Natural killer cell (primary cell): ENCODE data around the gene IFT172. TPM values are rescaled to one million over a fixed set of nuclear protein-coding genes. Genes with fewer than 3 reads are reported as not detected.

ENCODE experiments used
- ATAC-seq, 3 donors: fragments of 150-1000 bp in 2 of 3; fragments of 200-7000 bp in 1 of 3; cut with Tn5 transposase; 1 replicate in 1 of 3; 2 replicates in 2 of 3; pipeline ENCODE4 v1.10.0; 2021; ENCODE audit warnings: mild to moderate bottlenecking in 2 of 3, moderate library complexity in 2 of 3
- DNase-seq, 2 donors: peaks; one replicate each; pipeline versions ENCODE4 v3.0.0 to v3.0.0-alpha.2; 2013 to 2021; ENCODE audit warnings: mixed read lengths in 1 of 2
- H3K27ac ChIP-seq: one replicate; pipeline ENCODE4 v1.5.1; 2013; ENCODE audit warnings: mild to moderate bottlenecking, low read length
- H3K27me3 ChIP-seq: one replicate; pipeline ENCODE4 v1.6.1; 2013; ENCODE audit warnings: low read length; ENCODE audit not compliant: control insufficient read depth, insufficient read depth
- H3K36me3 ChIP-seq: one replicate; pipeline ENCODE4 v1.6.1; 2013; ENCODE audit warnings: low read length; ENCODE audit not compliant: control insufficient read depth, insufficient read depth
- H3K4me1 ChIP-seq: one replicate; pipeline ENCODE4 v1.6.1; 2013; ENCODE audit warnings: low read length; ENCODE audit not compliant: control insufficient read depth, insufficient read depth
- H3K4me3 ChIP-seq: one replicate; pipeline ENCODE4 v1.5.1; 2013; ENCODE audit warnings: low read length
- H3K9me3 ChIP-seq: one replicate; pipeline ENCODE4 v1.6.1; 2013; ENCODE audit warnings: low read length; ENCODE audit not compliant: control insufficient read depth, insufficient read depth
- H3K27ac Mint-ChIP-seq, 2 donors: one replicate each; pipeline ENCODE4 v1.8.0; 2022; ENCODE audit warnings: mild to moderate bottlenecking in 2 of 2, mixed read lengths in 2 of 2, moderate library complexity in 1 of 2
- H3K27me3 Mint-ChIP-seq, 2 donors: one replicate each; pipeline ENCODE4 v1.8.0; 2022; ENCODE audit warnings: low read depth in 2 of 2, mixed read lengths in 2 of 2
- H3K36me3 Mint-ChIP-seq: one replicate; pipeline ENCODE4 v1.8.0; 2022; ENCODE audit warnings: mixed read lengths
- H3K4me1 Mint-ChIP-seq, 2 donors: one replicate each; pipeline ENCODE4 v1.8.0; 2022; ENCODE audit warnings: mixed read lengths in 2 of 2
- H3K4me3 Mint-ChIP-seq: one replicate; pipeline ENCODE4 v1.8.0; 2022; ENCODE audit warnings: mild to moderate bottlenecking, moderate library complexity, mixed read lengths
- H3K9me3 Mint-ChIP-seq, 2 donors: one replicate each; pipeline ENCODE4 v1.8.0; 2022; ENCODE audit warnings: mixed read lengths in 2 of 2
- CTCF ChIP-seq: fragments of 200-600 bp; IDR thresholded peaks from one replicate; pipeline ENCODE4 v1.8.0; 2022; ENCODE audit warnings: antibody characterized with exemption
- WGBS: methylation state at CpG from one replicate; pipeline ENCODE4 v1.1.7; 2013; ENCODE audit warnings: missing lambda C conversion rate; ENCODE audit not compliant: insufficient coverage; 5-methylcytosine and 5-hydroxymethylcytosine counted together
- intact Hi-C: fragments of 100-400 bp; cut with micrococcal nuclease; formaldehyde crosslinking; loops from one replicate; pipeline ENCODE4 v1.14.2; 2022
- total RNA-seq, 4 donors: library from RNA; stranded (reverse); fragments of 120-200 nt in 1 of 4; gene quantifications; one replicate each; pipeline versions ENCODE4 v1.2.3 to v1.2.4, GENCODE V29; 2013 to 2022

Gene IFT172
- total RNA-seq, 3 donors from 2014 or later (not counting 1 experiment from before 2014, with no cell fraction given): 24.8 to 35.7 (median 30.7) TPM

GRCh38 chr2:27412419-27413152 lies 77.0 kb downstream of the IFT172 start:
- 91% methylated on average over 6 of the region's 9 CpGs for WGBS
- no peak for TF ChIP-seq CTCF
- intact Hi-C loops: no loop called here
- Histone ChIP-seq H3K4me1 (peaks cover 22% of the 10 kb centered on the region), H3K9me3 (no peaks in the 10 kb centered on the region), H3K4me3 (no peak overlapping the region), H3K27me3 (no peaks in the 10 kb centered on the region), H3K36me3 (no peaks in the 10 kb centered on the region), H3K27ac (no peak overlapping the region)
- peaks cover 10 to 13% of the 10 kb centered on the region in 2 donors for H3K27me3 Mint-ChIP-seq
- no peaks in the 10 kb centered on the region for H3K9me3 Mint-ChIP-seq
- no peaks in the 10 kb centered on the region for H3K36me3 Mint-ChIP-seq
- DNase-seq: no peak
- H3K27ac Mint-ChIP-seq: no peak overlapping the region
- peak overlapping the region; percentile 26 for H3K4me3 Mint-ChIP-seq
- no peak for ATAC-seq
- H3K4me1 Mint-ChIP-seq: peaks cover 16 to 25% of the 10 kb centered on the region in 2 donors

GRCh38 chr2:27409321-27410073 lies 80.0 kb downstream of the IFT172 start, which contains the start of gene PPM1G:
Gene PPM1G (minus strand): TSS chr2:27409591. CDS start chr2:27409422, 169 bp downstream.
- no peaks in the 10 kb centered on the region for H3K36me3 Mint-ChIP-seq
- peaks cover 30 to 38% of the 10 kb centered on the region in 2 donors for H3K4me1 Mint-ChIP-seq
- H3K4me1 ChIP-seq: peaks cover 27% of the 10 kb centered on the region
- H3K27ac Mint-ChIP-seq: peak within 1 kb of the TSS; percentile 92 to 93
- WGBS: 2% methylated on average over 82 of the region's 82 CpGs
- H3K27me3 ChIP-seq: no peaks in the 10 kb centered on the region
- TF ChIP-seq CTCF: no peak
- H3K9me3 ChIP-seq: no peaks in the 10 kb centered on the region
- H3K4me3 Mint-ChIP-seq: peak within 1 kb of the TSS; percentile 90
- H3K27me3 Mint-ChIP-seq: peaks cover 10 to 13% of the 10 kb centered on the region in 2 donors
- ATAC-seq: peak; percentile 95 to 100 (median 97)
- H3K36me3 ChIP-seq: no peaks in the 10 kb centered on the region
- intact Hi-C loops: loop anchor here (1.0 to 2.0 kb wide), 4 partner anchors 18 to 79 kb away; partner anchors contain the start of genes EIF2B4, IFT172, NRBP1 and SNX17
- no peaks in the 10 kb centered on the region for H3K9me3 Mint-ChIP-seq
- H3K27ac ChIP-seq: peak within 1 kb of the TSS; percentile 79
- H3K4me3 ChIP-seq: peak within 1 kb of the TSS; percentile 91
- peak; percentile 97 to 98 for DNase-seq

- no peak for TF ChIP-seq CTCF
- no peaks in the 10 kb centered on the region for H3K9me3 ChIP-seq
- intact Hi-C loops: loop anchor here (1.0 to 2.0 kb wide), 4 partner anchors 17 to 80 kb away; partner anchors contain the start of genes EIF2B4, IFT172, NRBP1 and SNX17
- ATAC-seq (peak; percentile 6 to 20 (median 7)), DNase-seq (peak in 1 of 2 donors; percentile 38)
- Mint-ChIP-seq H3K9me3 (no peaks in the 10 kb centered on the region), H3K27me3 (peaks cover 10 to 13% of the 10 kb centered on the region in 2 donors), H3K27ac (peak overlapping the region; percentile 92 to 93), H3K4me3 (peak overlapping the region; percentile 90), H3K4me1 (peaks cover 30 to 38% of the 10 kb centered on the region in 2 donors), H3K36me3 (no peaks in the 10 kb centered on the region)
- peaks cover 27% of the 10 kb centered on the region for H3K4me1 ChIP-seq
- H3K4me3 ChIP-seq: peak overlapping the region; percentile 91
- H3K27me3 ChIP-seq: no peaks in the 10 kb centered on the region
- no peaks in the 10 kb centered on the region for H3K36me3 ChIP-seq
- under 1% methylated on average over 32 of the region's 33 CpGs for WGBS
- peak overlapping the region; percentile 79 for H3K27ac ChIP-seq
Observed at GRCh38 chr2:27408601-27409320, 80.8 kb downstream of the IFT172 start.
